Measurements from ENCODE around the gene OR4F3. TPM values are rescaled to one million over a fixed set of nuclear protein-coding genes. Genes with fewer than 3 reads are reported as not detected.
"Not testable (repeated sequence)": the region's sequence is repeated elsewhere in the genome, so short reads cannot be mapped to it uniquely, and the experiment has no call there.

The OR4F3 gene
- total RNA-seq: not detected

GRCh38 chr5:181366968-181367367 lies at the start of gene OR4F3:
TSS of gene OR4F3 (plus strand) at chr5:181367268.
- H3K36me3 ChIP-seq; H3K27me3 ChIP-seq; H3K4me1 ChIP-seq; intact Hi-C loops (cut with DNase I; ENCODE audit: low total_unique reads); H3K9me3 ChIP-seq; H3K27ac ChIP-seq; H3K4me3 ChIP-seq; in situ Hi-C loops (cut with MboI; ENCODE audit: low sequenced_read_pairs in 4 of 4); ATAC-seq; DNase-seq: not testable (repeated sequence)

Other genes with a start within 250 kb of the OR4F3 start
- gene OR2V1, start 236.1 kb upstream of the OR4F3 start, total RNA-seq: not detected
- gene OR2V2, start 219.7 kb upstream of the OR4F3 start, total RNA-seq: not detected
- gene TRIM7, start 162.1 kb upstream of the OR4F3 start, total RNA-seq: 10 to 100 TPM; 27.9 to 58.4 (median 47.1) TPM
- 10 to 100 TPM; 15.6 to 23.5 (median 21.6) TPM for gene TRIM41, start 144.0 kb upstream of the OR4F3 start, total RNA-seq
- 1,000 to 10,000 TPM; 1,697 to 2,187 (median 1,957) TPM for gene RACK1, start 123.4 kb upstream of the OR4F3 start, total RNA-seq
- gene TRIM52, start 106.1 kb upstream of the OR4F3 start, total RNA-seq: 1 to 10 TPM; 1.3 to 4.9 (median 3.4) TPM